ENCODE results near the gene ST8SIA4.
"Not testable (repeated sequence)": the region's sequence is repeated elsewhere in the genome, so short reads cannot be mapped to it uniquely, and the experiment has no call there.

ST8SIA4 gene

DNA sequence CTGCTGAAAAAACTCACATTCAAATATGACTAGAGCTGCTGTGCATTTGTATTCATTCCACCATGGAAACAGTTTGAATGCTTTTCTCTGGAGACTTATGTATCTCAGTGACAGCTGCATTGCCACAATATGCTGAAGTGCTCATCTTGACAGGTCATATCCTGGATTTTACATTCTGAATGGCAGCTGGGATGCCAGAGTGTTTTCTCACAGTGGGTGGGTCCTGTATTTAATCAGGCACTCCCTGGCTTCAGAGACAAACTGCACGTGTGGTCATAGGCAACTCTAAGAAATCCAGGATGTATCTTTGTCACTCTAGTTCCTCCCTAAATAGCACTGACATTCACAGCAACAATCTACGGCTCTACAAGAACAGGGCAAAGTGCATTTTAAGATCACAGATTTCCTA lies 75.6 kb downstream of the ST8SIA4 start:
- DNase-seq: peak; percentile 16

DNA sequence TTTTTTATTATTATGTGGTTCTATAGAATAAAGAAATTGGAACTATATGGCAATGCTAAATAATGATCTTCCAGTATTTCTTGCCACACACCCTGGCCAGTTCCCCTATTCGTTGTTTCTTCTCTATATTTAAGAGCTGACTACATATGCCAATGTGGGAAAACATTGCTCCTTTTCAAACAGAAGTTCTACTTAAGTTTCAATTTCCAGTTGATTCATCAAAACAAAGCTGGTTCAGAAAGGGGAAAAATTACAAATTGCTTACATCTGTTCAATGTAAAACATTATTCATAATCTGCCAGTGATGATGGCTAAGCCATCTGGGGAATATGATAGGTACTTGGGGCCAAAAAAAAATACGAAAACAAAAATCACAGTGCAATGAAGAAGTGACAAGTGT lies 76.9 kb downstream of the ST8SIA4 start:
- no peak for DNase-seq

DNA sequence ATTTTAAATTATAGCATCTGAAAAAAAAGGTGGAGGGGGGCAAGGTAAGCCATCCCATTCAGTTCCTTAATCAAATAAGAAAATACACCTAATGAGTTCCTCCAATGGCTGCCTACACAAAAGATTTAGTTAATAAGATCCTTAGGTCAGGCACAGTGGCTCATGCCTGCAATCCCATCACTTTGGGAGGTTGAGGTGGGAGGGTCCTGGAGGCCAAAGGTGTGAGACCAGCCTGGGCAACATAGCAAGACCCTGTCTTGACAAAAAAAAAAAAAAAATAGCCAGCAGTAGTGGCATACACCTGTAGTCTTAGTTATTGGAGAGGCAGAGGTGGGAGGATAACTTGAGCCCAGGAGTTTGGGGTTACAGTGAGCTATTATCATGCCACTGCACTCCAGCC lies 78.4 kb downstream of the ST8SIA4 start:
- no peak for DNase-seq

DNA sequence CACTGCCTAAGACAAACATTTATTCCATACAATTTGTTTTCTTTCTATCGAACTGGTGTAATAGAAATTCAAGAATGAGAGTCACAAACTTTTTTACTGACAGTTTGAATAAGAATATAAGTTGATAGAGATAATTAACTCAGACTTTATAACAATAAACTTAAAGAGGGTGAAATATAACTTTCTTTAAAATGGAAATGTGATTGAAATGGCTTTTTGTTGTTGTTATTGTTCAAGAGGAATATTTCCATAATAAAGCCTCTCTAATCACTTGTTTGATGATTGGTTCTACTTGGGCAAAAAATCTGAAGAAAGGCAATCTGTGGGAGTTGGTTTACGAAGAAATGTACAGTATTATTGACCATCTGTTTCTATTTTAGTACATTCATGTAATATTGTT lies 79.3 kb downstream of the ST8SIA4 start:
- DNase-seq: no peak

DNA sequence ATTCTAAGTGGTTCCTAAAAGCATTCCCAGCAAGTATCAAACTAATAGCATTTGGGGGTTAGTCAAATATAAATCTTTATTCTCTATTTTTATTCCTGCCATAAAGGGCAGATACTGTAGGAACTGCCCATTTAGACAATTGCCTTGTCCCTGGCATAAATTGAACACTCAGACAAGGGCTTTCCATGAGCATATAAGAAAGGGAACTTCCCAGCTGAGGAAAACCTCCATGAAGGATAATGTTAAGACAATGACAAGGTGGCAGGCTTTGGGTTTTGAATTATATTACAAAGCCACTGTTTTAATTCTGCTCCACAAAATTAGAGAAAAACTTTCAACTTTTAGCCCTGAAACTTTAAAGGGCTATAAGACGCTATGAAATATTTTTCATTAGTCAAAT lies 81.3 kb downstream of the ST8SIA4 start:
- DNase-seq: no peak

DNA sequence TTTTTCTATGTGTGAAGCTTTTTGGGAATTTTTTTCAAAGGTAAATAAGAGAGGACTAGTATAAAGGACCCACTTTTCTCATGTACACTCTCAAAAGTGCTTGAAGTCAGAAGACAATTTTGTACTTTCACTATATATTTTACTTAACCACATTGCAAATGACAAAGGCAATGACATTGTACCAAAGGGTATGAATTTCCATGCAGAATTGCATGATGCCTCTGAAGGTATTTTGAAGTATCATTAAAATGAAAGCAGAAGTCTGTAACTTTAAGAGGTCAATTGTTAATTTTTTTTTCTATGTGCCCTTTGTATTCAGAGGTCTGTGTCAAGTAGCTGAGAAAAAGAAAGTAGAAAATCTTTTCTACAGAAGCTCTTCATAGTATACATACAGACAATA lies 84.7 kb downstream of the ST8SIA4 start:
- peak; percentile 14 for DNase-seq

DNA sequence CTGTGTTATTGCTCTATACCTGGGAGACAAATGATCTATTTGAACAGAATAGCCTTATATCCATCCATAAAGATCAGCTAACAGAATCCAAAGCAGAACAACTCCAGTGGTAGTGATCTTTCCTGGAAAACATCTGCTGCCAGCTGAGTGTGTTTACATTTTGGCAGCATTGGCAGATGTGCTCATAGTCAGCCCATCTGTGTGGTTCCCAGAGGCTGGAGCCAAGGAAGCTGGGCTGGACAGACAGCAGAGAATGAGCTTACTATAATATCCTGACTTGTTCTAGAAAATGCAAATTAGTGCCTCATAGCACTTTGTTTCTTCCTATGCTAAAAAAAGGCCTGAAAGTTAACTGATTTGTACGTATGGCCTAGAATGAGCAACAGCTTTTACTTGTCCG lies 99.7 kb downstream of the ST8SIA4 start:
- no peak for DNase-seq

DNA sequence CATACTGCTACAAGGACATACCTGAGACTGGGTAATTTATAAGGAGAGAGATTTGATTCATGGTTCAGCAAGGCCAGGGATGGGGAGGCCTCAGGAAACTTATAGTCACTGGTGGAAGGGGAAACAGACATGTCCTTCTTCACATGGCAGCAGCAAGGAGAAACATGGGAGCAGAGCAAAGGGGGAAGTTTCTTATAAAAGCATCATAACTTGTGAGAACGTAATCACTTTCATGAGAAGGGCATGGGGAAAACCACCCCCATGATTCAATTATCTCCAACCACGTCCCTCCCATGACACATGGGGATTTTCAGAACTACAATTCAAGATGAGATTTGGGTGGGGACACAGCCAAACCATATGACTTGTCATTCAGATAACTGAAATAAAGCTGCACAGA lies 100.9 kb downstream of the ST8SIA4 start:
- DNase-seq: no peak

DNA sequence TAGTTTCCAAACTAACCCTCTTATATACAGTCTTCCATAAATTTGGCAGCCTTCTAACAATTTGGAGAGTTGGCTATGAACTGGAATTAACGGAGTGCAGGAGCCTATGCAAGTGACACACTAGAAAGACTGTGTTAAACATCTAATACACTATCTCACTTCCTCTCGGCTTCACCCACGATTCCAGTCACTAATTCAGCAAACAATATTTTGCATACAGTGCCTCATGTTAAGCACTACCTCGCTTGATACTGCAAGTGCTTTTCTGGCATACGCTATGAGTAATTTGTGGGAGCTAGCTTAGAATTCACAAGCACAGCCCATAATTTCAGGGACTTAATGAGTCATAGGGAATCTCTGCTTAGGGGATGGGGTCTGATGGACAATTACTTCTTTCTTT lies 102.5 kb downstream of the ST8SIA4 start:
- no peak for DNase-seq

DNA sequence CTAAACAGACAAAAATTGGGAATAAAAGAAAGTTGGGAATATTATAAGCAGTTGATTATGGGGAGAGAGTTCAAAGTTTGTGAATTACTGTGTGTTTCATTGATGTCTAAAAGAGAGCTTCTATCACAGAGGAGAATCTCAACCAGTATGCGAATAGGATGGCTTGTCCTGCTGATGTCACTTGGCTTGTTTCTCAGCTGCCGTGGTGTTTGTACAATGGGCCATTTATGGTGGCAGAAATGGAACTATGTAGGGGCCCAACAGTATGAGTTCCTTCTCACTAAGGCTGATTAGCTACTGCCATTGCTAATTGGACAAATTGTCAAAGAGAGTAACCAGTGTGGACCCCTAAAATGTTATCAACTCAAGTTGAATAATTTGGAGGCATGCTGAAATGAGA lies 103.9 kb downstream of the ST8SIA4 start:
- no peak for DNase-seq

DNA sequence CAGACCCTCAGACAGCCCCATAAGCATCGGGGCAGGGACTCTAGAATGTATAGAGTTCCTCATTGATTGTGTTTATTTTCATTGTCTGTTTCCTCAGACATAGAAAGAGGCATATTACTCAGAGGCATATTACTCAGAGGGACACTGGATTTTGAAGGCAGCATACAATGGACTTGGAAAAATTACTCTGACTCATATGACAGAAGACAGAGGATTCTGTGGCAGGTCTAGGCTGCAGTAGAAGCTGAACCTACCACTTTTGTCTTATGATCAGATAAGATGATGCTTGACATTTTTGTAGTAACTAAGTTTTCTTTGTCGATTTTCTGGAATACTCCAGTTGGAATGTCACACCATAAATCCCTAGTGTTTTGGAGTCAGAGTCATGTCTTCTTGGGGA lies 105.2 kb downstream of the ST8SIA4 start:
- DNase-seq: no peak

DNA sequence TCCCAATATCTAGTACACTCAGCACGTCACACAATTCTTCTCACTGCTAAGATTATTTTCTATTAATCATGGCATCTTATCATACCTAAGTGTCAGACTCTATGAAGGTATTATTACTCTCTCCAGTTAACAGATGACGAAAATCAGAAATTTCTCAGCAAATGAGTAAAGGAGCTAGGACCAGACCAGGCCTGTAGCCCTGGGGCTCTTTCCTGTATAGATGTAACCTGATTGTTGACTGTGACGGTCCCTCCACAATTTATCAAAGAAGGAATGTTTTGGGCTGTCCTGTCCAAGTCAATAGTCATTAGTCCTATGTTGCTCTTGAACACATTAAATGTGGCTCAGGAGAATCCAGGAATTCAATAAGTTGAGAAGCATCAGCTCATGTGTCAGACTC lies 106.2 kb downstream of the ST8SIA4 start:
- no peak for DNase-seq

DNA sequence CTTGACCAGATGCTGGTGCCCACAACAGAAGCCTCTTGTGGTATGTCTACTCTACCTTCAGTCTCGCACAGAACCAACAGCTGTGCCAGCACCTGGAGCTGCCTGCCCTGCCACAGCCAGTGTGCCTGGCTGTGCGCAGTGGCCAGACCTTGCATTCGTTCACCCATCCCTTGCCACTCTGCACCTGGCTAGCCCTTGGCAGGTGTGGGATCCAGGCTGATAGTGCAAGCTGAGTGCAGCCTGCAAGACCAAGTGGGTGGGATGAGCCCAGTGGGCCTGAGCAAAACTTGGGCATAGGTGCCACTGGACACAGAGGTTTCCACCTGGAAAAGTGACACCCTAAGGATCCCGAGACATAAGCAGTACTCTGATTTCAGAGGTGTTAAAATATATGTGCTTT lies 108.2 kb downstream of the ST8SIA4 start:
- DNase-seq: no peak

DNA sequence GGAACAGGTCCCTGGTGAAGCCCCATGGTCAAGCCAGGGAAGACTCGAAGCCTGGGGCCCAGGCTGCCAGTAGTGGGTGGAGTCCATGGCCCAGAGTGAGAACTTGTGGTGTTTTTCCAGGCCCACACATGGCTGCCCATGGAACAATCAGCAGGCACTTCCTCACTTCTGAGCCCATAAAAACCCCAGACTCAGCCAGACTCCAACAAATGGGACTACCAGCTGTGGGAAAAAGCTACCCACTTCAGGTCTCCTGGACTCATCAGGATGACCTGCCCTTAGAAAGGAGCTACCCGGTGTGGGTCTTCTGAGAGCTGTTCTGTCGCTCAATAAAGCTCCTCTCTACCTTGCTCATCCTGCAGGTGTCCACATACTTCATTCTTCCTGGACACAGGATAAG lies 108.9 kb downstream of the ST8SIA4 start:
- DNase-seq: peak; percentile 15

DNA sequence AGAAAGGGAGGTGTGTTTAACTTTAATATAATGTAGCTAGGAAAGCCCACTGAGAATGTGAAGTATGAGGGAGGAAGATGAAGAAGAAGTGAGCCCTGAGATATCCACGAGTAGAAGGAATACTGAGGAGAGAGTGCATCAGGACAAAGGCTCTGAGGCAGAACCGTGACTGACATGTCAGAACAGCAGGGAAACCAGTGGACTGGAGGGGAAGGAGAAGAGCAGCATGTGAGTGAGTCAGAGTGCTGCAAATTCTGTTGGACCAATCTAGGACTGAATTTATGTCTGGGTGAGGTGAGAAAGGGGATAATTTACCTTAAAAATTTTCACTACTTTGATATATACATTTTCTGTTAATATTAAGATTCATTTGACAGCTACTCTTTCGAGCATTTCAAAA lies 110.3 kb downstream of the ST8SIA4 start:
- no peak for DNase-seq

DNA sequence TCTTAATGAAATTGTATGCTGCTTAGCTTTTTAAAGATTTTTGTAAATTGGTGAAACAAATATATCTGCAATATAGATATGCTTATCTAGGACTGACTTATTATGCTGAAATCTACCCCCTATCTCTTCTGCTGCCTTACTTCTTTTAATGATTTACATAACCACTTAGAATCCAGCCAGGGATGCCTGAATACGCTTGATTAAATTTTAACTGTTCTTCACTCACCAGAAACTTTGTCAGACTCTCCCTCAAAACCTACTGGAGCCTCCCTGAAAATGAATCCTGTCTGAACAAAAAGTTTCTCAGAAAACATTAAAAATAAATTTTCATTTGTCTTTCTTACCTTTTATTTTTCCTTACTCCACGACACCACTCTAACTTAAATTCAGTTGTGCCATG lies 111.7 kb downstream of the ST8SIA4 start:
- no peak for DNase-seq

DNA sequence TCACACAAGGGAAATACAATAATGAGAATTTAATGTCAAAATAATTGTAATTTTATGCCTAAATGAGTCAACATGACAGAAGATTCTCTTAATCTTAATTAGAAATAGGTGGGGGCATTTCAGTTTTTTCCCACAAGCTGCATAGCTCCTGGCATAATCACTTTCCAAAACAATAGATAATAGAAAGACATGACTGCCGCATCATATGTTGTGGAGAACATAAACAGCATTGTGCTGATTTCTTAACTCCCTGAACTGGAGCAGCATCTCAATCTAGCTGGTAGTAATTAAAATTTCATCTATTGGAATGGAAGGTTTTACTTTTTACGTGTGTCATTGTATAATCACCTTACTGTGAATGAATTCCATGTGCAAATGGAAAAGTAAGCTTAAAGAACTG lies 112.1 kb downstream of the ST8SIA4 start:
- no peak for DNase-seq

DNA sequence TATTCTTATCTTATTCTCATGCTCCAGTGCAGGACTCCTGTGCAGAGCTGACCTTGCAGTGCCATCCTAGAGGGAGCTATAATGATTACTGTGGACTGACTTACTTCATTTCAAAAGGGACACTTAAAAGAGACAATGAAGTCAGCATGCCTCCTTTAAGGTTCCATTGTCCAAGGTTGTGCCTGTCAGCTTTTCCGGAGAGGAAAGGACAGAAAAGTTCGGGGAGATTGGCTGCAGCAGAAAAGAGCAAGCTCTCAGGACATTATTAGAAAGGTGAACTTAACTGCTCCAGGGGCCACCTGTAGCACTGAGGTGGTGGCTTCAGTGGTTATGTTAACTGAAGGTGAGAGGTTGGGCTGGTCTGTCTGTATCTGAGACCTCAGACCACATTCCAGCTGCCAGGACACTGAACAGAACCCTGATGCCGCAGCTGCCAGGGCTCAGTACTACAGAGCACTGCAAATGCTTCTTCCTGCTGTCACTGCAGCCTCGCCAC lies 112.9 kb downstream of the ST8SIA4 start:
- peak; percentile 70 for DNase-seq

DNA sequence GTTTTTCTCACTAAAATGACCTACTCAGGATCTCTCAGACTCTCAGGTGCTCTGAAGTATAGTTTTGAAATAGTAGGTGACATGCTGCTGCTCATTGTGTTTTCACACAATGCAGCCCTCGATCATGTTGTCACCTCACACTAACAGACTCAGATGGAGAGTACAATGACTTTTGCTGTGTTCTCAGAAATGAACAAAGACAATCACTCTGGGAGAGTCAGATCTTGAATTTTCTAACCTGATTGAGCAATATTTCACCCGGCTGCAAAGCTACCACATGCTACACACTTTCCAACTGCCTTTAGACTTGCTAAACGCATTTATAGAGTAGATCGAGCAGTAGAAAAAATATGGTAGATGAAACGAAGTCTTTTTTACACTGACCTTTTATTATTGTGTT lies 113.4 kb downstream of the ST8SIA4 start:
- DNase-seq: peak; percentile 40

DNA sequence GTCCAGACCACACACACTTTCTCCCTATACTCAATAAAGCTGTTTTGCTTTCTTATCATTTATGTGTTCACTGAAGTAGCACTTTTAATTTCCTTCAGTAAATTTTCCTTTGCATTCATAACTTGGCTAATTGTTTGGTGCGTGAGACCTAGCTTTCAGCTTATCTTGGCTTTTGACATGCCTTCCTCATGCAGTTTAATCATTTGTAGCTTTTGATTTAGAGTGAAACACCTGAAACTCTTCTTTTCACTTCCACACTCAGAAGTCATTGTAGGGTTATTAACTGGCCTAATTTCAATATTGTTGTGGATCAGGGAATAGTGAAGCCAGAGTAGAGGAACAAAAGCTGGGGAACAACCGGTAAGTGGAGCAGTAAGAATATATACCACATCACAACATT lies 114.7 kb downstream of the ST8SIA4 start:
- no peak for DNase-seq

DNA sequence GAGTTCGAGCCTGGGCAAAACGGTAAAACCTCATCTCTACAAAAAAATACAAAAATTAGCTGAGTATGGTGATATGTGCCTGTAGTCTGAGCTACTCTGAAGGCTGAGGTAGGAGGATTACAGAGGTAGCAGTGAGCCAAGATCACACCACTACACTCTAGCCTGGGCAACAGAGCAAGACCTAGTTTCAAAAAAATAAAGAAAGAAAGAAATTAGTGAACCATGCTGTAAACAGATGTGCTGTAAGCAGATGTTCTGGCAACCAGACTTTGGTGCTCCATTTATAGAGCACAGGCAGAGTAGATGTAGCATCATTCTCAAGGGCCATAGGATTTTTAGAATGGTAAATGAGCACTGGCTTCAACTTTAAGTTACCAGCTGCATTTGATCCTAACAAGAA lies 115.4 kb downstream of the ST8SIA4 start:
- no peak for DNase-seq

DNA sequence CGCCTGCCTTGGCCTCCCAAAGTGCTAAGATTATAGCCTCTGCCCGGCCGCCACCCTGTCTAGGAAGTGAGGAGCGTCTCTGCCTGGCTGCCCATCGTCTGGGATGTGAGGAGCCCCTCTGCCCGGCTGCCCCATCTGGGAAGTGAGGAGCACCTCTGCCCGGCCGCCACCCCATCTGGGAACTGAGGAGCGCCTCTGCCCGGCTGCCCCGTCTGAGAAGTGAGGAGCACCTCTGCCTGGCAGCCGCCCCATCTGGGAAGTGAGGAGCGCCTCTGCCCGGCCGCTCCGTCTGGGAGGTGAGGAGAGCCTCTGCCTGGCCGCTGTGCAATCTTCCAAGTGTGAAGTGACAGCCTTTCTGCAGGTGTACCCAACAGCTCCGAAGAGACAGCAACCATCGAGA lies 117.5 kb downstream of the ST8SIA4 start:
- not testable (repeated sequence) for DNase-seq

DNA sequence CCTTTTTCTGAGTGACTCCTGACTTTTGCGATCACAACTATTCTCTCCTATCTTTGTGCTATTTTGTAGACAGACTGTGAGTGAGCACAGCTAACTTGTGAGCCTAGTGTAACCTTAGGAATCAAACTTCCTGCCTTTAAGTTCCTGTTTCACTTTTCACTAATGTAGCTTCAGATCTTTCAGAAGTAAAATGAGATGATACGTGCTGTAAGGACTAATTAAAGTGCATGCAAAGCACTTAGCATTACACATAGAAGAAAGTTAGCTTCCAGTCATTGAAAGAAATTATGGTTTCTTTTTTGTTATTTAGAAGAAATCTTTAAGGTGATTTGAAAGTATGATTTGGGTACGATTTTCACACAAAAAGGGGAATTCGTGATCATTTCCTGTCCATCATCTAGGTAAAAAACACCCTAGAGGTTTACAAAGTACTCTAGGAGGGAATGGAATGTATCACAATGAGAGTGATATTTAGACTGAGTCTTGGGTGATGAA lies 122.7 kb downstream of the ST8SIA4 start:
- DNase-seq: peak; percentile 38

DNA sequence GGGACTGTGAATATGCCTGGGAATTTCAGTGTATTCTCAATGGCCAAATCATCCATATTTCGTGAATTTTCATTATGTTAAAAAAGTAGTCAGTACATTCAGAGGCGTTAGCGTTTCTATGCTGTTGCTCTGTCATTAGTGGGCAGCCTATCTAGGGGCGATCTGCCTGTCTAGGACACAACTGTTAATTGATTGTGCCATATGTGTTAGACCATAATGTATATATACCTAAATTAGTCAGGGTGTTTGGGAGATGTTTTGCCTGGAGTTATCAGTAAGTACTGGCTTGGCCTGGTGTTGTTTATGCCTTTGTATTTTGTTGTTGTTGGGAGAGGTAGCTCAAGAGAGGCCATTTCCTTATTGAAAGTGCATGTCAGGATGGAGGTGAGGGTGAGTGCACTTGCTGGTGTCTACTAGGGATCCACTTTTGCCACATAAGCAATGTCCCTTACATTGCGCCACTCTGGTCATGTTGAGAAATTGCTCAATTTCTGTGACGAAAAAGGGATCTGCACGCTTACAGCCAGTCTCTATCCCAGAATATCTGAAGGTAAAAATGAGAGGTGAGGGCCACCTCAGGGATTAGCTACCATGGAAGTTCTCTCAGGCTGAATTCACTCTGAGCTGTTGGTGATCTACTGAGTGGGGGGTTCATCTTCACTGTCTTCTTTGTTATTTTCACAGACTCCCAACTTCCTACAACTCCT lies 123.3 kb downstream of the ST8SIA4 start:
- no peak for DNase-seq

DNA sequence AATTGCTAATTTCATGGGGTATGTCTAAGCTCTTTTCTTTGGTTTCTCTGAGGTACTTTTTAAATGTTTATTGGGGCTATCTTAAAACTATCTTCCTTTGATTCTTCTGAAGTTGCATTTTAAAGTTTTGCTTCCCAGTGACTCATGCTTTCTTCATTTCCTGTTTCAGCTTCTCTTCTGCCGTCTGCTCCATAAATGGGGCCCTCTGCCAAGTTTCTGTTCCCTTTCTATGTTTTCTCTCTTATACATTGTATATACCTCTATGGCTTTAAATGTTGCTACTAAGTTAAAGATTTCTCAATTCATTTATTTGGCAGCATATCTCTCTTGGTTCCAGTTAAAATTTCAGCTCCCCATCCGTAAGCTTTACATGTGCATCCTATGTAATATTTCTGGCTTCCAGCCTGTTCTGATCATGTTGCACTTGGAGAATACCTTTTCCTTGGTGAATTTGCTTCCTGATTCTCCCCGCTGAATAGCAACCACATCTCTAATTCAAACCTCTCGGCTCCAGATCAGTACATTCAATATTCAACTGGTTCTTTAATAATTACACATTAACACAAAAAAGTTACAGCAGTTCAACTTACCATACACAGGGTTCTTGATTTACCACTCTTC lies 125.3 kb downstream of the ST8SIA4 start:
- DNase-seq: peak; percentile 75

Measured in OCI-M1 (cell line).